Measurements from ENCODE around the gene CUL2.

- TF ChIP-seq CTCF (IDR thresholded peaks at IDR 0.05; ENCODE audit: insufficient read depth, low read length, poor library complexity, severe bottlenecking) (no peak), EZH2phosphoT487 (conservative IDR thresholded peaks at IDR 0.05; ENCODE audit: low read length) (no peak)
Measured at GRCh38 chr10:35136263-35136815, 46.2 kb upstream of the CUL2 start.
